Measurements from ENCODE around the gene NID1. TPM values are rescaled to one million over a fixed set of nuclear protein-coding genes. Genes with fewer than 3 reads are reported as not detected.
"Not testable (repeated sequence)": the region's sequence is repeated elsewhere in the genome, so short reads cannot be mapped to it uniquely, and the experiment has no call there.

Gene NID1
- total and polyA plus RNA-seq, 2 experiments from 2014 or later, result 32.1 to 54.3 TPM

GRCh38 chr1:236098267-236098666 is 33.4 kb upstream of the NID1 start:
- DNase-seq (ENCODE audit: low read depth in 1 of 2, low spot score in 1 of 2), result no peak
- no peak for TF ChIP-seq CTCF (IDR thresholded peaks at IDR 0.05; ENCODE audit: low read depth, low read length)

GRCh38 chr1:236096660-236097482 is 32.0 kb upstream of the NID1 start:
- H3K36me3 ChIP-seq; H3K27ac ChIP-seq; H3K4me1 ChIP-seq (ENCODE audit: low read depth); H3K9me3 ChIP-seq (ENCODE audit: low read depth); H3K4me3 ChIP-seq; H3K27me3 ChIP-seq: not testable (repeated sequence)
- DNase-seq (ENCODE audit: low read depth in 1 of 2, low spot score in 1 of 2), result peak in 1 of 2 donors; percentile 66

More at GRCh38 chr1:236098267-236098666, 33.4 kb upstream of the NID1 start:
- Histone ChIP-seq H3K36me3 (no peaks in the 10 kb centered on the region), H3K27ac (no peak overlapping the region), H3K9me3 (ENCODE audit: low read depth) (no peaks in the 10 kb centered on the region), H3K4me3 (no peak overlapping the region), H3K4me1 (ENCODE audit: low read depth) (no peaks in the 10 kb centered on the region), H3K27me3 (no peaks in the 10 kb centered on the region)

- Histone ChIP-seq H3K27ac (no peak overlapping the region), H3K36me3 (no peaks in the 10 kb centered on the region), H3K9me3 (ENCODE audit: low read depth) (no peaks in the 10 kb centered on the region), H3K27me3 (no peaks in the 10 kb centered on the region), H3K4me3 (no peak overlapping the region), H3K4me1 (ENCODE audit: low read depth) (no peaks in the 10 kb centered on the region)
- no peak for DNase-seq (ENCODE audit: low read depth in 1 of 2, low spot score in 1 of 2)
- no peak for TF ChIP-seq CTCF (IDR thresholded peaks at IDR 0.05; ENCODE audit: low read depth, low read length)
Measured at GRCh38 chr1:236095705-236096520, 31.0 kb upstream of the NID1 start.

- no peak for TF ChIP-seq CTCF (IDR thresholded peaks at IDR 0.05; ENCODE audit: low read depth, low read length)
- DNase-seq (ENCODE audit: low read depth in 1 of 2, low spot score in 1 of 2), result no peak
- Histone ChIP-seq H3K4me1 (ENCODE audit: low read depth) (no peaks in the 10 kb centered on the region), H3K27me3 (no peaks in the 10 kb centered on the region), H3K4me3 (no peak overlapping the region), H3K36me3 (no peaks in the 10 kb centered on the region), H3K9me3 (ENCODE audit: low read depth) (no peaks in the 10 kb centered on the region), H3K27ac (no peak overlapping the region)
Measured at GRCh38 chr1:236092899-236093298, 28.0 kb upstream of the NID1 start.

- H3K4me3 ChIP-seq, result no peak overlapping the region
- DNase-seq (ENCODE audit: low read depth in 1 of 2, low spot score in 1 of 2), result peak in 1 of 2 donors; percentile 36
- TF ChIP-seq CTCF (IDR thresholded peaks at IDR 0.05; ENCODE audit: low read depth, low read length), result no peak
- no peaks in the 10 kb centered on the region for H3K27me3 ChIP-seq
- no peaks in the 10 kb centered on the region for H3K4me1 ChIP-seq (ENCODE audit: low read depth)
- H3K27ac ChIP-seq, result peak overlapping the region; percentile 56
- no peaks in the 10 kb centered on the region for H3K9me3 ChIP-seq (ENCODE audit: low read depth)
- no peaks in the 10 kb centered on the region for H3K36me3 ChIP-seq
Measured at GRCh38 chr1:236091933-236092318, 27.0 kb upstream of the NID1 start.

GRCh38 chr1:236090741-236091147 is 25.9 kb upstream of the NID1 start:
- Histone ChIP-seq H3K9me3 (ENCODE audit: low read depth) (no peaks in the 10 kb centered on the region), H3K4me3 (no peak overlapping the region), H3K27ac (no peak overlapping the region), H3K36me3 (no peaks in the 10 kb centered on the region), H3K27me3 (no peaks in the 10 kb centered on the region), H3K4me1 (ENCODE audit: low read depth) (no peaks in the 10 kb centered on the region)
- no peak for DNase-seq (ENCODE audit: low read depth in 1 of 2, low spot score in 1 of 2)
- TF ChIP-seq CTCF (IDR thresholded peaks at IDR 0.05; ENCODE audit: low read depth, low read length), result no peak

Data from cardiac muscle cell (in vitro differentiated cells and primary cell).